GM12878 (cell line): ENCODE measurements around the gene DCK. TPM values are rescaled to one million over a fixed set of nuclear protein-coding genes. Genes with fewer than 3 reads are reported as not detected.
A peak's percentile ranks its signal among the peaks of the same experiment; 100 is the strongest.

ENCODE experiments used
- CHD2 ChIP-seq: IDR thresholded peaks from 2 replicates; pipeline ENCODE4 v1.6.1; 2011; ENCODE audit warnings: low read depth, low read length, improper control_type of control experiment, borderline replicate concordance
- CTCF ChIP-seq, 3 experiments: IDR thresholded peaks in 2 of 3; conservative IDR thresholded peaks in 1 of 3; 2 replicates each; pipeline ENCODE4 v1.5.1; 2011; ENCODE audit warnings: low read depth in 3 of 3, low read length in 3 of 3, mild to moderate bottlenecking in 3 of 3, control low read depth in 2 of 3, moderate library complexity in 2 of 3, inconsistent platforms in 1 of 3, mixed read lengths in 1 of 3; ENCODE audit not compliant: control insufficient read depth in 2 of 3, insufficient read depth in 1 of 3; ENCODE audit errors: extremely low read depth in 1 of 3
- EED ChIP-seq: sonication (generic); IDR thresholded peaks from 2 replicates; pipeline ENCODE4 v1.6.1; 2016; ENCODE audit warnings: antibody characterized with exemption, low read depth
- ETV6 ChIP-seq, 2 experiments: fragments of 450-650 bp in 1 of 2; IDR thresholded peaks in 1 of 2; conservative IDR thresholded peaks in 1 of 2; 2 replicates each; pipeline ENCODE4 v1.6.1; 2014; ENCODE audit warnings: antibody characterized with exemption in 1 of 2, borderline replicate concordance in 1 of 2, low read depth in 1 of 2, mild to moderate bottlenecking in 1 of 2, moderate library complexity in 1 of 2
- FOXK2 ChIP-seq: fragments of 450-650 bp; IDR thresholded peaks from 2 replicates; pipeline ENCODE4 v1.6.1; 2017; ENCODE audit warnings: mild to moderate bottlenecking, moderate library complexity
- IRF5 ChIP-seq: fragments of 450-650 bp; IDR thresholded peaks from 2 replicates; pipeline ENCODE4 v1.6.1; 2017; ENCODE audit warnings: borderline replicate concordance
- MAX ChIP-seq: IDR thresholded peaks from 2 replicates; pipeline ENCODE4 v1.6.1; 2012; ENCODE audit warnings: low read depth, low read length, improper control_type of control experiment
- MTA2 ChIP-seq: fragments of 450-650 bp; IDR thresholded peaks from 2 replicates; pipeline ENCODE4 v1.6.1; 2016; ENCODE audit warnings: low read depth, mild to moderate bottlenecking, moderate library complexity
- MTA3 ChIP-seq: IDR thresholded peaks from 2 replicates; pipeline ENCODE4 v1.6.1; 2012; ENCODE audit warnings: low read length, inconsistent platforms, borderline replicate concordance
- MYC ChIP-seq: IDR thresholded peaks from 2 replicates; pipeline ENCODE4 v1.6.1; 2011; ENCODE audit warnings: mild to moderate bottlenecking, low read length, moderate library complexity, inconsistent platforms; ENCODE audit not compliant: insufficient read depth, insufficient replicate concordance, insufficient read length, severe bottlenecking
- NFYA ChIP-seq: IDR thresholded peaks from 2 replicates; pipeline ENCODE4 v1.6.1; 2011; ENCODE audit warnings: low read depth, mild to moderate bottlenecking, low read length, improper control_type of control experiment, borderline replicate concordance
- NR2C1 ChIP-seq: fragments of 450-650 bp; IDR thresholded peaks from 2 replicates; pipeline ENCODE4 v1.6.1; 2017; ENCODE audit warnings: antibody characterized with exemption, mild to moderate bottlenecking, moderate library complexity
- PAX5 ChIP-seq: IDR thresholded peaks from 2 replicates; pipeline ENCODE4 v1.6.1; 2011; ENCODE audit warnings: low read depth, low read length, borderline replicate concordance
- PML ChIP-seq: IDR thresholded peaks from 2 replicates; pipeline ENCODE4 v1.6.1; 2012; ENCODE audit warnings: low read length, inconsistent platforms
- RBBP5 ChIP-seq: fragments of 200-600 bp; sonication (generic); conservative IDR thresholded peaks from 2 replicates; pipeline ENCODE4 v1.6.1; 2016
- RCOR1 ChIP-seq: conservative IDR thresholded peaks from 2 replicates; pipeline ENCODE4 v1.6.1; 2012; ENCODE audit warnings: low read depth, low read length, improper control_type of control experiment
- SIX5 ChIP-seq: IDR thresholded peaks from 2 replicates; pipeline ENCODE4 v1.6.1; 2011; ENCODE audit warnings: mild to moderate bottlenecking, low read depth, low read length, moderate library complexity; ENCODE audit not compliant: severe bottlenecking
- SMAD5 ChIP-seq: IDR thresholded peaks from 2 replicates; pipeline ENCODE4 v1.6.1; 2016; ENCODE audit warnings: antibody characterized with exemption, low read depth
- SP1 ChIP-seq: IDR thresholded peaks from one replicate; pipeline ENCODE4 v1.6.1; 2011; ENCODE audit warnings: low read depth, low read length
- SPI1 ChIP-seq: IDR thresholded peaks from 2 replicates; pipeline ENCODE4 v1.6.1; 2011; ENCODE audit warnings: low read depth, mild to moderate bottlenecking, low read length, moderate library complexity, borderline replicate concordance; ENCODE audit not compliant: insufficient read depth
- SREBF2 ChIP-seq: IDR thresholded peaks from 2 replicates; pipeline ENCODE4 v1.6.1; 2012; ENCODE audit warnings: mild to moderate bottlenecking, low read length
- SRF ChIP-seq, 2 experiments: IDR thresholded peaks; 2 replicates each; pipeline ENCODE4 v1.6.1; 2011; ENCODE audit warnings: low read depth in 2 of 2, low read length in 2 of 2, mild to moderate bottlenecking in 1 of 2, moderate library complexity in 1 of 2
- TARDBP ChIP-seq: IDR thresholded peaks from 2 replicates; pipeline ENCODE4 v1.6.1; 2016; ENCODE audit warnings: borderline replicate concordance
- USF2 ChIP-seq: IDR thresholded peaks from 2 replicates; pipeline ENCODE4 v1.6.1; 2011; ENCODE audit warnings: low read depth, low read length, improper control_type of control experiment, borderline replicate concordance
- ZNF274 ChIP-seq: IDR thresholded peaks from one replicate; pipeline ENCODE4 v1.8.0; 2011; ENCODE audit not compliant: insufficient read length, insufficient read depth
- ZNF622 ChIP-seq: fragments of 450-650 bp; IDR thresholded peaks from 2 replicates; pipeline ENCODE4 v1.6.1; 2017; ENCODE audit warnings: mild to moderate bottlenecking, inconsistent platforms
- ZSCAN29 ChIP-seq: fragments of 450-650 bp; IDR thresholded peaks from 2 replicates; pipeline ENCODE4 v1.6.1; 2017; ENCODE audit warnings: mild to moderate bottlenecking, moderate library complexity
- polyA plus RNA-seq, 11 experiments: library from polyadenylated mRNA; depleted of rRNA in 4 of 11; unstranded in 6 of 11; stranded (reverse) in 5 of 11; fragments of >200 nt; fragmentation: Nextera tagmentation in 4 of 11; fragmentation: Illumina TruSeq in 1 of 11; extraction: Ambion mirVana in 4 of 11; extraction: Trizol in 1 of 11; gene quantifications; 1 replicate in 1 of 11; 2 replicates in 10 of 11; pipeline versions ENCODE4 v1.2.1 to v1.2.3, GENCODE V29; 2011 to 2016; ENCODE audit warnings: inconsistent platforms in 2 of 11, missing spikeins in 2 of 11, low read depth in 1 of 11
- total RNA-seq, 4 experiments: library from RNA; depleted of rRNA in 3 of 4; stranded (reverse); fragments of >200 nt in 3 of 4; fragmentation: Illumina TruSeq in 1 of 4; extraction: Trizol in 1 of 4; gene quantifications; 2 replicates each; pipeline versions ENCODE4 v1.2.1 to v1.2.3, GENCODE V29; 2013 to 2021

DCK gene
- total and polyA plus RNA-seq, 10 of the 15 experiments (the other 5 are each of a cell fraction or from before 2014, with no cell fraction given), result 20.0 to 69.4 (median 26.2) TPM

GRCh38 chr4:70993181-70994068, at the start of gene DCK (continued):
- TF ChIP-seq MTA2 (no peak), ZNF274 (no peak), NFYA (no peak), CHD2 (peak; percentile 42; the same call in 1 of the 2 replicates), ETV6 (conservative IDR thresholded peaks at IDR 0.05 in 1 of 2, IDR thresholded peaks at IDR 0.05 in 1 of 2; ENCODE audit: borderline replicate concordance in 1 of 2, low read depth in 1 of 2) (no peak), PML (peak; percentile 85; the same call in 1 of the 2 replicates), SMAD5 (peak; percentile 90), TARDBP (0 out of 2 replicates have a peak, but pooled peaks have one; percentile 20), PAX5 (0 out of 2 replicates have a peak, but pooled peaks have one; percentile 20), SP1 (no peak), SRF (IDR thresholded peaks at IDR 0.05; ENCODE audit: low read depth in 2 of 2, low read length in 2 of 2) (no peak), CTCF (IDR thresholded peaks at IDR 0.05 in 2 of 3, conservative IDR thresholded peaks at IDR 0.05 in 1 of 3; ENCODE audit: control insufficient read depth in 2 of 3, extremely low read depth in 1 of 3, insufficient read depth in 1 of 3, low read depth in 3 of 3, low read length in 3 of 3) (no peak), RBBP5 (no peak), RCOR1 (peak; percentile 64; the same call in 1 of the 2 replicates), FOXK2 (no peak), MAX (peak; percentile 98), EED (peak; percentile 53), IRF5 (no peak), MTA3 (no peak), ZSCAN29 (0 out of 2 replicates have a peak, but pooled peaks have one; percentile 61), SREBF2 (no peak), ZNF622 (no peak), SIX5 (peak; percentile 13), NR2C1 (peak; percentile 79), USF2 (peak; percentile 89), MYC (no peak), SPI1 (0 out of 2 replicates have a peak, but pooled peaks have one; percentile 2)
